Central memory CD8-positive, alpha-beta T cell (primary cell): ENCODE results near the gene PAQR3.

ENCODE experiments used
- ATAC-seq: fragments of 150-1000 bp; cut with Tn5 transposase; replicated peaks from 2 replicates; pipeline ENCODE4 v1.10.0; 2022; ENCODE audit warnings: mild to moderate bottlenecking, moderate FRiP score, moderate number of reproducible peaks; ENCODE audit not compliant: poor library complexity, severe bottlenecking; ENCODE audit errors: extremely low read depth
- DNase-seq, 2 donors: peaks; one replicate each; pipeline ENCODE4 v3.0.0; 2021; ENCODE audit warnings: low spot score in 2 of 2
- H3K27ac Mint-ChIP-seq: one replicate; pipeline ENCODE4 v1.8.0; 2022; ENCODE audit warnings: low read depth, mild to moderate bottlenecking, moderate library complexity, mixed read lengths
- H3K27me3 Mint-ChIP-seq: one replicate; pipeline ENCODE4 v1.8.0; 2022; ENCODE audit warnings: mixed read lengths
- H3K36me3 Mint-ChIP-seq: one replicate; pipeline ENCODE4 v1.8.0; 2022; ENCODE audit warnings: mild to moderate bottlenecking, moderate library complexity, mixed read lengths; ENCODE audit not compliant: insufficient read depth
- H3K4me1 Mint-ChIP-seq: one replicate; pipeline ENCODE4 v1.8.0; 2022; ENCODE audit warnings: mixed read lengths
- H3K4me3 Mint-ChIP-seq: one replicate; pipeline ENCODE4 v1.8.0; 2022; ENCODE audit warnings: mild to moderate bottlenecking, moderate library complexity, mixed read lengths
- H3K9me3 Mint-ChIP-seq: one replicate; pipeline ENCODE4 v1.8.0; 2022; ENCODE audit warnings: mixed read lengths

PAQR3 gene

DNA sequence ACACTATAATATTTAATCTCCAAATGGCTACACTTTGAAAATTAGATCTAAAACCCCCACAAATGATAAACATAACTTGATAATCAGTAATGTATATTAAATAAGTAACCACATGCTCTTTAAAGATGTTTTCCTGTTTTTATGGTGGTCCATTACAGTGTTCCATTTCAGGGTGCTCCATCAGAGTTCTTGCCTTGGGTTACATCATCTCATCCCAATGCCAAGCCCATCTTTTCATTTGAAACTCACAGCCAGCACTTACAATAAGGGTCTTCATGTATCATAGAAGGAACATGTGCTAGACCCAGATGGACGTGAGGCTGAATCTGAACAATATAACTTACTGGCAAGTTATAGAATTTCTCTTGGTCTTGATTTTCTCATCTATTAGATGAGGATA lies 10.5 kb upstream of the PAQR3 start:
- Mint-ChIP-seq H3K27me3 (peaks cover 70% of the 10 kb centered on the region), H3K4me1 (no peaks in the 10 kb centered on the region), H3K4me3 (no peak overlapping the region), H3K27ac (no peak overlapping the region), H3K36me3 (peaks cover 2% of the 10 kb centered on the region), H3K9me3 (no peaks in the 10 kb centered on the region)
- DNase-seq (no peak), ATAC-seq (no peak)

DNA sequence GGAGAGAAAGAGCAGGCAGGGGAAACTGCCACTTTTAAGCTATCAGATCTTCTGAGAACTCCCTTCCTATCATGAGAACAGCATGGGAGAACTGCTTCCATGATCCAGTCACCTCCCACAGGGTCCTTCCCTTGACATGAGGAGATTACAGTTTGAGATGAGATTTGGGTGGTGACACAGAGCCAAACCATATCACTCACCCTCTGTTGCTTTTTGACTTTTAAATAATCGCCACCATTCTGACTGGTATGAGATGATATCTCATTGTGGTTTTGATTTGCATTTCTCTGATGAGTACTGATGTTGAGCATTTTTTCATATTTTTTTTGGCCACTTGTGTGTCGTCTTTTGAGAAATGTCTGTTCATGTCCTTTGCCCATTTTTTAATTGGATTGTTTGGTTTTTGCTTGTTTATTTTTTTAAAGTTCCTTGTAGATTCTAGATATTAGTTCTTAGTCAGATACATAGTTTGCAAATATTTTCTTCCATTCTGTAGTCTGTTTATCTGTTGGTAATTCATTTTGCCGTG lies 6.5 kb upstream of the PAQR3 start:
- peaks cover 78% of the 10 kb centered on the region for H3K27me3 Mint-ChIP-seq
- no peak for DNase-seq
- H3K27ac Mint-ChIP-seq, result no peak overlapping the region
- ATAC-seq, result no peak
- H3K4me1 Mint-ChIP-seq, result no peaks in the 10 kb centered on the region
- H3K9me3 Mint-ChIP-seq, result no peaks in the 10 kb centered on the region
- no peak overlapping the region for H3K4me3 Mint-ChIP-seq
- no peaks in the 10 kb centered on the region for H3K36me3 Mint-ChIP-seq

DNA sequence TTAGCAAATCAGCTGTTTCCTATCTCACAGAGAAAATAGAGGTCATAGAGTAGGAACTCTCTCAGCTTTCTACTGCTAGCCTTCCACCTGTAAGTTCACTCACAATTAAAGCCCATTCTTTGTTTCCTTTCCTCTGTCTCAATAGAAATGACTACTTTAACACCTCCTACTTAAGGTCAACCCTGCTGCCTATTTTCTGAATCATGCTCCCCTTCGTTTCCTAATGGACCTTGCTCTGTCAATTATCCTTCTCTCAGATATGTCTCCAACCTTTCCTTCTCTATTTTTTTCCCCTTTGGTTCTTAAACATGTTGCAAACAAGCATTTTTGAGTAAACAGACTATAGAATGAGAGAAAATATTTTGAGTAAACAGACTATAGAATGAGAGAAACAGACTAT lies 5.1 kb upstream of the PAQR3 start:
- H3K27ac Mint-ChIP-seq, result no peak overlapping the region
- no peak overlapping the region for H3K4me3 Mint-ChIP-seq
- no peaks in the 10 kb centered on the region for H3K9me3 Mint-ChIP-seq
- DNase-seq (no peak), ATAC-seq (no peak)
- H3K27me3 Mint-ChIP-seq, result peaks cover 73% of the 10 kb centered on the region
- H3K36me3 Mint-ChIP-seq, result no peaks in the 10 kb centered on the region
- peaks cover 4% of the 10 kb centered on the region for H3K4me1 Mint-ChIP-seq

DNA sequence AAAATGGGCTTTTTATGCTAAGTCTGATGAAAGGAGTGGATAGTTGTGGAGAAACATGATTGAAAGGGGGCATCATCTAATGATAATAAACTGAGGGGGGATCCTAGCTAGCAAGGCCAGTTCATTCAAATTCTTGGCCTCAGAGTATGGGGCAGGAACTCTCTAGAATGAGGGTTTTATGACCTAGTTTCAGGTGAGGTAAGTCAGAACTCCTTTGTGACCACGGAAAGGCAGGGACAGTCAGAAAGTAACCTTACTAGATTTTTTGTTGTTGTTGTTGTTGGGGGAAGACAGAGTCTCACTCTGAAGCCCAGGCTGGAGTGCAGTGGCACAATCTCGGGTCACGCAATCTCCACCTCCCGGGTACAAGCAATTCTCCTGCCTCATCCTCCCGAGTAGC lies 1.5 kb upstream of the PAQR3 start:
- no peaks in the 10 kb centered on the region for H3K9me3 Mint-ChIP-seq
- H3K36me3 Mint-ChIP-seq, result peaks cover 3% of the 10 kb centered on the region
- H3K27ac Mint-ChIP-seq, result no peak overlapping the region
- H3K4me1 Mint-ChIP-seq, result peaks cover 29% of the 10 kb centered on the region
- no peak overlapping the region for H3K4me3 Mint-ChIP-seq
- ATAC-seq, result no peak
- H3K27me3 Mint-ChIP-seq, result peaks cover 42% of the 10 kb centered on the region
- no peak for DNase-seq

DNA sequence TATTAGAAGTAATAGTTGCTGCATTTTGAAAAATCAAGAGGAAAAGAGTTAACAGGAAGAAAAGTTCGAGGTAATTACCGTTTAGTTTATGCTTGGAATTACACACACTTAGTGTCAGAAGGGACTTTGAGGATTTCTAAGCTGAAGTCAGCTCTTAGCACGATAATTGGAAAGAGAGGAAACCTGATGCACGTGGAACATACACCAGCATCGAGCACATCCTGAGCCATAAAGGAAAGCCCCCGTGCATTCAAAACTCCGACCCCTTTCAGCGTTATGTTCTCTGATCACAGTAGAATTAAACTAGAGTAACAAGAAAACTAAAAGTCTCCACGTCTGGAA lies 400 bp upstream of the PAQR3 start:
- peak overlapping the region; percentile 61 for H3K27ac Mint-ChIP-seq
- no peak for DNase-seq
- H3K27me3 Mint-ChIP-seq, result peaks cover 31% of the 10 kb centered on the region
- peak; percentile 8 for ATAC-seq
- H3K4me3 Mint-ChIP-seq, result peak overlapping the region; percentile 94
- no peaks in the 10 kb centered on the region for H3K9me3 Mint-ChIP-seq
- H3K36me3 Mint-ChIP-seq, result peaks cover 3% of the 10 kb centered on the region
- peaks cover 37% of the 10 kb centered on the region for H3K4me1 Mint-ChIP-seq

DNA sequence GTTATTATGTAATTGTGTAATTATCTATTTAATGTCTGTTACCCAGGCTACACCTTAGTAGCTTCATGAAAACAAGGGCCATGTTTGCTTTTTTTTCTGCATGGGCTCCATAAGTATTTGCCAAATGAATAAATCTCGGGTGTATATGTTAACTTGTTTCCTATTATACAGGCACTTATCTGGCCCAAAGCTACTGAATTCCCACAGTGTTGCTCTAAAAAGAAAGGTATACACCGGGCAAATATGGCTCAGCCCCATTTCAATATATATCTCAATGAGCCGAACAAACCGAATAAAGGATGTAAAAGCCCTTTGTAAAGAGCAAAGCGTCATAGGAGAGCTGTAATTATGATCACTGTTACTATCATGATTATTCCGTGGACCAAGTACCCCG lies 767 bp downstream of the PAQR3 start:
- peaks cover 19% of the 10 kb centered on the region for H3K27me3 Mint-ChIP-seq
- peak overlapping the region; percentile 94 for H3K4me3 Mint-ChIP-seq
- H3K9me3 Mint-ChIP-seq, result no peaks in the 10 kb centered on the region
- ATAC-seq, result peak; percentile 5
- no peak for DNase-seq
- H3K27ac Mint-ChIP-seq, result peak overlapping the region; percentile 95
- H3K36me3 Mint-ChIP-seq, result peaks cover 6% of the 10 kb centered on the region
- peaks cover 42% of the 10 kb centered on the region for H3K4me1 Mint-ChIP-seq

DNA sequence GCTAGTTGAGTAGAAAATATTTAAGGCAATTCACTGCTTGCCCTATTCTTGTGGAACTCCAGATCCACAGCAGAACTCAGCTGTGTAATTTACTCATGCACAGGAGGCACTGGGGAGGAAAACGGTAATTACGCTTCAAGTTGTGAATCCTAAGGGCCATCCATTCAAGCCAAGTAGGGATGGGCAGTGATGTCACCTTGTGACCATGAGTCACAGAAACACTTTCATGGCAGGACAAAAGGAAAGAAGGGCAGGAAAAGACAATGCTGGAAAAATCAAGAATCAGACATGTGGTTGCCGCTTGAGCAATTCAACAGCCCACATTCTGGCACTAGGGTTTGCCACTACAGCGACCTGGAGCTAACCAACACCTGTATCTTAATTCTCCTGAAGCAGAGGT lies 1.4 kb downstream of the PAQR3 start:
- Mint-ChIP-seq H3K4me1 (peaks cover 42% of the 10 kb centered on the region), H3K36me3 (peaks cover 8% of the 10 kb centered on the region), H3K9me3 (no peaks in the 10 kb centered on the region), H3K4me3 (peak overlapping the region; percentile 94), H3K27me3 (peaks cover 13% of the 10 kb centered on the region), H3K27ac (no peak overlapping the region)
- DNase-seq (no peak), ATAC-seq (no peak)

DNA sequence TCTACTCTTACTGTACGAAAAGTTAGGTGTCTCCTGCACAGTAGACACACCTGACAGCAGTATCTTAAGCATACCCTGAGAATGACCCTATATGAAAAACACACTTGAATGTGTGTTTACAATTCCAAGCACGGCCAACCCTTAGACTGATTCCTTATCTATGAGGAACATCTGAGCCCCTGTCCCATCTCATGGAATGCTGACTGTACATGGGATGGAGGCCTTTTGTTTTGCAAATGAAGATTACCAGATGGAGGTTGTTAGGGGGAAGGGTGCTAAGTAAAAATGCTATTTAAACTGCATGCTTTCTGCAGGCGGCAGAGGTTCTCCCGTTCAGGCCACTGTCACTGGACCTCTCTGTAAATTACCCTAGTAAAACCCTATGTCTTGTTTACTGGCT lies 2.2 kb downstream of the PAQR3 start:
- H3K4me1 Mint-ChIP-seq, result peaks cover 42% of the 10 kb centered on the region
- H3K27ac Mint-ChIP-seq, result no peak overlapping the region
- H3K4me3 Mint-ChIP-seq, result no peak overlapping the region
- H3K9me3 Mint-ChIP-seq, result no peaks in the 10 kb centered on the region
- H3K27me3 Mint-ChIP-seq, result peaks cover 4% of the 10 kb centered on the region
- peaks cover 10% of the 10 kb centered on the region for H3K36me3 Mint-ChIP-seq
- DNase-seq (no peak), ATAC-seq (no peak)

DNA sequence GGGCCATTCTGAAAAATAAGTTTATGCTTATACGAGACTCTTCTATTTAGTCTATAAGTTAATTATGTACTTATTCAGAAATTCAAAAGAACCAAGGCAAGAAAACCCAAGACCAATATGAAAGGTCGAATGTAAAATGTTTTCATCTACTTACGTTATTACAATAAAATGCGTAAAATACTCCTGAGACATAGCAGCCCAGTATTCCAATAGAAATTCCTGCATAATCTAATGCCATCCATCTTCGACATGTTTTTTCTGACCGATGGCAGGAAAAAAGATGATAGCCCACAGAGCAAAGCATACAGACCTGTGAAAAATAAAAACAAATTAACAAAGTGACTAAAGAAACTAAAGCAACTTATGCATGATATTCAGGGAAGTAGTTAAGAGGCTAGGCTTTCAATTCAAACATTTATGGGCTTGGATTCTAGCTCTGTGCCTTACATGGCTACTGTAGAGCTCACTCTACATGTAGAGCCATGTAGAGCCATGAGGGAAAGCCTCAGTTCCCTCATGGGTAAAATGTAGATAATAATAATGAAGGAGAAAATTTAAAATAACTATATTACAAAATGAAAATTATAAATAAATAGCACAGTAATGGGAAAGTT lies 9.1 kb downstream of the PAQR3 start:
- H3K36me3 Mint-ChIP-seq, result peaks cover 45% of the 10 kb centered on the region
- no peak for ATAC-seq
- no peak for DNase-seq
- H3K4me1 Mint-ChIP-seq, result peaks cover 20% of the 10 kb centered on the region
- no peaks in the 10 kb centered on the region for H3K9me3 Mint-ChIP-seq
- no peaks in the 10 kb centered on the region for H3K27me3 Mint-ChIP-seq
- no peak overlapping the region for H3K27ac Mint-ChIP-seq
- H3K4me3 Mint-ChIP-seq, result no peak overlapping the region

DNA sequence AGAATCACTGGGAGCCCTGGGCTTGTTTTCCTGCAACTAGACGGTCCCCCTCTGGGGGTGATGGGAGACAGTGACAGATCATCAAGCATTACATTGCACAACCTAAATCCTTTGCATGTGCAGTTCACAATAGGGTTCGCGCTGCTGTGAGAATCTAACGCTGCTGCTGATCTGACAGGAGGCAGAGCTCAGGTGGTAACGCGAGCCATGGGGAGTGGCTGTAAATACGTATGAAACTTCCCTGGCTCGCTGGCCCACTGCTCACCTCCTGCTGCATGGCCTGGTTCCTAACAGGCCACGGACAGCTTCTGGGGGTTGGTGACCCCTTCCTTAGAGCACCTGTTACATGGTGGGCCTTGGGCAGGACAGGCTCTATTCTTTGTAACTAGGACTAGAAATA lies 10.4 kb downstream of the PAQR3 start:
- H3K4me1 Mint-ChIP-seq, result peaks cover 13% of the 10 kb centered on the region
- peaks cover 46% of the 10 kb centered on the region for H3K36me3 Mint-ChIP-seq
- DNase-seq (no peak), ATAC-seq (no peak)
- no peaks in the 10 kb centered on the region for H3K9me3 Mint-ChIP-seq
- no peak overlapping the region for H3K4me3 Mint-ChIP-seq
- no peak overlapping the region for H3K27ac Mint-ChIP-seq
- no peaks in the 10 kb centered on the region for H3K27me3 Mint-ChIP-seq

DNA sequence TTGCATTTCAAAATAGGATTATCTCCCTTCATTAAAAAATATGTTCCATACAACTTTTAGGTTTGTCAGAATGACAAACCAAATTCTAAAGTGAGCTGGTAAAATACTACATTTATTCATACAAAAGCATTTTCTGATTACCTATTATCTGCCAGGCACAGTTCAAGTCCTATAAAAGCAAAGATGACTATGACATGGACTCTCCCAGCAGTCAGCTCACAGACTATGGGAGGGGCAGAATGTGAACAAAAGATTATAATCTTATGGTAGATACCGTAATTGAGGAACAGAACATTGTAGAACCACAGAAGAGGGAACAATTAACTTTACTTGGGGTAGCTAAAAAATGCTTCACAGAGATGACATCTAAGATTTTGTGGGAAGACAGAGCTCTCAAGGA lies 12.4 kb downstream of the PAQR3 start:
- Mint-ChIP-seq H3K27ac (no peak overlapping the region), H3K4me1 (peaks cover 13% of the 10 kb centered on the region), H3K4me3 (no peak overlapping the region), H3K9me3 (no peaks in the 10 kb centered on the region), H3K36me3 (peaks cover 49% of the 10 kb centered on the region), H3K27me3 (no peaks in the 10 kb centered on the region)
- DNase-seq, result no peak
- no peak for ATAC-seq

DNA sequence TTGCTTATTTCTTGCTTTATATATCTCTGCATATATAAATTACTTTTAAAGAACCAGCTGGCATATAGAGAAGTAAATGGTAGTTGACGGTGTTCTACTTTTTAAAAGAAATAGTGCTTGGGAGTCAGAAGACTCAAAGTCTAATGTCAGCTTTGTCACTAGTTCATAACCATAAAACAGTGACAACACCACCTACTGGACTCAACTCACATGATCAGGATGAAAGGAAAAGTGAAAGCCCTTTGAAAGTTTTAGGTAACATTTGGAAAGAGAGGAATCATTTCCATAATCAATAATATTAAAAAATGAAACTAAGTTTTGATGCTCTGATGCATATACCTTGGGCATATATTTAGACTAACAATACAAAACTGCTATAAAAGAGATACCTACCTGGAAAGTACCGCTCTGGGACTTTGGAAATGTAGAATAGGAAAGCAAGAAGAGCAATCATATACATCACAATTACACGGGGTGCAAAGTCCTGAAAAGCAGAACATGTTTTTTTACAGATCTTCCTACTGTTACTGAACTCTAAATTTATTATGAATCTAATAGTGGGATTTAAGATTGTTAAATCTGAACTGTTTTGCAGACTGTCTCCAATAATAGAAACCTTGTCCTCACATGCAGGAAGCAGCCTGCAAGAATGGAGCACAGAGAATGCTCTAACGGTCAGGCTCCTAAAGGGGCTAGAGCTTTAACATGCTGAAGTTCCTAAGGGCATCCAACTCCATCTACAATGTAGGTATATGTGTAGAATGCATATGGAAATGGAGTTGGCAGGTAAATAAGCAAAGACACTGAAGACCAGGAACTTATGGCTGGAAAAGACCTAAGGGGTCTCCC lies 15.6 kb downstream of the PAQR3 start:
- peaks cover 13% of the 10 kb centered on the region for H3K4me1 Mint-ChIP-seq
- DNase-seq (no peak), ATAC-seq (no peak)
- H3K4me3 Mint-ChIP-seq, result no peak overlapping the region
- H3K9me3 Mint-ChIP-seq, result no peaks in the 10 kb centered on the region
- no peaks in the 10 kb centered on the region for H3K27me3 Mint-ChIP-seq
- no peak overlapping the region for H3K27ac Mint-ChIP-seq
- H3K36me3 Mint-ChIP-seq, result peaks cover 35% of the 10 kb centered on the region

DNA sequence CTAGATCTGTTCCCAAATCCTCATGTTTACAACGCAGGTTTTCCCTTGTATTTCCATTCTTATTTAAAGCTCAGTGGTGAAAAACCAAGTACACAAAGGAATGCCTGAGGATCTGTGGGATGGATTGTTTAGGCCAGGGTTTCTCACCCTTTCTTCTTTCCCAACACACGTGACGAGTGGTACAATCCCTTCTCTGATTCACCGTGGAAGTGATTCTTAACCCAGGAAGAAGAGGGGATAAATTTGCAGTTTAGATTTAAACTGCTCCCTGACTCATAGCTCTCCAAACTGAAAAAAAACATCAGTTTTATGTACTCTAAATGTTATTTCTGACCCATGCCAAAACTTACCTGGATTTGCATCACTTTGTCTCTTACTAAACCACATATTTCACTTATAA lies 17.0 kb downstream of the PAQR3 start:
- DNase-seq, result no peak
- peaks cover 8% of the 10 kb centered on the region for H3K4me1 Mint-ChIP-seq
- no peak overlapping the region for H3K4me3 Mint-ChIP-seq
- no peaks in the 10 kb centered on the region for H3K9me3 Mint-ChIP-seq
- H3K27ac Mint-ChIP-seq, result no peak overlapping the region
- no peak for ATAC-seq
- peaks cover 29% of the 10 kb centered on the region for H3K36me3 Mint-ChIP-seq
- no peaks in the 10 kb centered on the region for H3K27me3 Mint-ChIP-seq
